Heart left ventricle (tissue), 16 donors: ENCODE data around the gene SLC6A18. TPM values are rescaled to one million over a fixed set of nuclear protein-coding genes. Genes with fewer than 3 reads are reported as not detected.

Experiments used
- ATAC-seq, 4 donors: fragments of 200-7000 bp; cut with Tn5 transposase; one replicate each; pipeline ENCODE4 v1.9.1; 2020 to 2022; ENCODE audit warnings: moderate library complexity in 4 of 4, mild to moderate bottlenecking in 3 of 4, moderate number of reproducible peaks in 1 of 4
- DNase-seq, 5 donors: peaks; one replicate each; pipeline ENCODE4 v3.0.0-alpha.2; 2020
- H3K27ac ChIP-seq, 12 donors: fragments of 200-600 bp; sonication (generic) in 4 of 12; one replicate each; pipeline versions ENCODE4 v1.5.0 to v1.8.0; 2016 to 2022; ENCODE audit warnings: mild to moderate bottlenecking in 2 of 12
- H3K27me3 ChIP-seq, 9 donors: fragments of 200-600 bp; sonication (generic) in 2 of 9; one replicate each; pipeline versions ENCODE4 v1.5.1 to v1.8.0; 2016 to 2022; ENCODE audit warnings: mild to moderate bottlenecking in 3 of 9
- H3K36me3 ChIP-seq, 9 donors: fragments of 200-600 bp; sonication (generic) in 2 of 9; one replicate each; pipeline versions ENCODE4 v1.5.0 to v1.8.0; 2018 to 2022; ENCODE audit warnings: mild to moderate bottlenecking in 2 of 9
- H3K4me1 ChIP-seq, 12 donors: fragments of 200-600 bp; sonication (generic) in 4 of 12; one replicate each; pipeline versions ENCODE4 v1.5.0 to v1.8.0; 2016 to 2022; ENCODE audit warnings: mild to moderate bottlenecking in 3 of 12
- H3K4me3 ChIP-seq, 12 donors: fragments of 200-600 bp; sonication (generic) in 4 of 12; one replicate each; pipeline versions ENCODE4 v1.5.0 to v1.8.0; 2017 to 2022; ENCODE audit warnings: mild to moderate bottlenecking in 9 of 12, moderate library complexity in 4 of 12
- H3K9me3 ChIP-seq, 12 donors: fragments of 200-600 bp; sonication (generic) in 4 of 12; one replicate each; pipeline versions ENCODE4 v1.5.0 to v1.8.0; 2016 to 2022; ENCODE audit warnings: mild to moderate bottlenecking in 1 of 12
- CTCF ChIP-seq, 12 donors: fragments of 200-600 bp; sonication (generic) in 4 of 12; IDR thresholded peaks; one replicate each; pipeline versions ENCODE4 v1.5.0 to v1.8.0; 2018 to 2022; ENCODE audit warnings: antibody characterized with exemption in 12 of 12, mild to moderate bottlenecking in 5 of 12
- POLR2A ChIP-seq, 2 donors: fragments of 450-650 bp; IDR thresholded peaks; one replicate each; pipeline ENCODE4 v1.6.1; 2017; ENCODE audit warnings: antibody characterized with exemption in 2 of 2, mild to moderate bottlenecking in 2 of 2, moderate library complexity in 2 of 2
- WGBS, 4 donors: extraction: QIAGEN DNeasy Blood & Tissue Kit in 2 of 4; methylation state at CpG; one replicate each; pipeline versions ENCODE4 v1.1.5 to v1.1.7; 2013 to 2018; 5-methylcytosine and 5-hydroxymethylcytosine counted together
- intact Hi-C, 10 donors: fragments of 100-400 bp; cut with DNase I; formaldehyde crosslinking; loops; one replicate each; pipeline versions ENCODE4 v1.11.1 to v1.14.2; 2022
- polyA plus RNA-seq, 2 donors: library from polyadenylated mRNA; stranded (reverse); fragments of 200-250 nt; gene quantifications; one replicate each; pipeline ENCODE4 v1.2.3, GENCODE V29; 2013
- total RNA-seq, 9 donors: library from RNA; depleted of rRNA in 2 of 9; stranded (reverse); fragments of >200 nt in 2 of 9; fragmentation: NEBNext Ultra II Directional in 3 of 9; extraction: Animal tissue kit (Norgen Biotek cat#: 25700) in 3 of 9; gene quantifications; one replicate each; pipeline versions ENCODE4 v1.1.0 to v1.2.4, GENCODE V29; 2016 to 2023
- donor health status: ischemic (EF 13 %, LVEDD 7.1; RV severe dilation, severe dysfunction).
- donor health status: healthy with polysubstance abuse.
- donor health status: DM: no; HTN: yes; CAD: no.
- donor health status: DM: no; HTN: no; CAD: no.
- donor health status: ischemic (EF 25% LVEDD 6.9; RV normal size, moderate dysfunction).
- donor health status: ischemic (EF 25% LVEDD 5.7; RV mildly dilated, moderate dysfunction).
- donor health status: healthy.
- donor health status: DM: yes; HTN: yes; CAD: no.
- donor health status: ischemic (EF 35%, LVEDD 5.7; RV mildly dilated, moderate dysfunction).
- donor health status: nonischemic (EF 11% LVEDD 7.7; RV severe dilation, severe dysfunction).
- donor health status: DM: yes; HTN: yes; CAD: no.
- donor health status: PGD.
- donor health status: ischemic (EF 29% LVEDD 5.4; RV normal size, mild dysfunction).
- donor health status: nonischemic (EF 23%, LVEDD 6.1; RV moderate dilation, normal function).

SLC6A18 gene
- total and polyA plus RNA-seq, 11 donors: not detected

- Histone ChIP-seq H3K27ac (no peak overlapping the region), H3K27me3 (no peaks in the 10 kb centered on the region), H3K36me3 (no peaks in the 10 kb centered on the region), H3K4me3 (no peak overlapping the region), H3K9me3 (peaks cover 0 to 9% (median 0%) of the 10 kb centered on the region in 12 donors), H3K4me1 (no peaks in the 10 kb centered on the region)
- ATAC-seq: peak in 1 of 4 donors; percentile 17
- TF ChIP-seq CTCF (IDR thresholded peaks at IDR 0.05) (no peak), POLR2A (IDR thresholded peaks at IDR 0.05) (no peak)
- peak in 2 of 5 donors; percentile 16 to 57 for DNase-seq
- 91 to 94% (median 93%) methylated on average over 39 to 42 of the region's 42 CpGs for WGBS, 4 donors
- intact Hi-C loops: no loop called here
Observed at GRCh38 chr5:1278656-1279442, 53.7 kb downstream of the SLC6A18 start.

GRCh38 chr5:1279443-1280151 is 54.4 kb downstream of the SLC6A18 start:
- ATAC-seq: no peak
- H3K27ac ChIP-seq: no peak overlapping the region

GRCh38 chr5:1280177-1281037 is 55.2 kb downstream of the SLC6A18 start:
- intact Hi-C loops: no loop called here
- no peaks in the 10 kb centered on the region for H3K4me1 ChIP-seq
- TF ChIP-seq POLR2A (IDR thresholded peaks at IDR 0.05): no peak
- H3K9me3 ChIP-seq: peaks cover 0 to 9% (median 0%) of the 10 kb centered on the region in 12 donors
- H3K27me3 ChIP-seq: no peaks in the 10 kb centered on the region
- ATAC-seq: no peak
- H3K27ac ChIP-seq: no peak overlapping the region
- peak in 2 of 5 donors; percentile 7 to 47 for DNase-seq
- H3K36me3 ChIP-seq: no peaks in the 10 kb centered on the region
- WGBS, 4 donors: 85 to 88% (median 88%) methylated on average over 21 to 32 of the region's 32 CpGs
- H3K4me3 ChIP-seq: no peak overlapping the region

More at GRCh38 chr5:1279443-1280151, 54.4 kb downstream of the SLC6A18 start:
- intact Hi-C loops: no loop called here
- Histone ChIP-seq H3K4me1 (no peaks in the 10 kb centered on the region), H3K27me3 (no peaks in the 10 kb centered on the region), H3K36me3 (no peaks in the 10 kb centered on the region), H3K9me3 (peaks cover 0 to 9% (median 0%) of the 10 kb centered on the region in 12 donors), H3K4me3 (no peak overlapping the region)
- 84 to 90% (median 89%) methylated on average over 26 to 34 of the region's 34 CpGs for WGBS, 4 donors
- TF ChIP-seq CTCF (IDR thresholded peaks at IDR 0.05) (no peak), POLR2A (IDR thresholded peaks at IDR 0.05) (no peak)
- DNase-seq: peak in 2 of 5 donors; percentile 16 to 40

GRCh38 chr5:1281038-1281882 is 56.1 kb downstream of the SLC6A18 start:
- H3K27ac ChIP-seq: no peak overlapping the region
- no peaks in the 10 kb centered on the region for H3K36me3 ChIP-seq
- peaks cover 0 to 9% (median 0%) of the 10 kb centered on the region in 12 donors for H3K9me3 ChIP-seq
- H3K27me3 ChIP-seq: no peaks in the 10 kb centered on the region
- H3K4me3 ChIP-seq: no peak overlapping the region
- peak in 2 of 5 donors; percentile 13 to 40 for DNase-seq
- no peaks in the 10 kb centered on the region for H3K4me1 ChIP-seq
- no peak for TF ChIP-seq POLR2A (IDR thresholded peaks at IDR 0.05)
- TF ChIP-seq CTCF (IDR thresholded peaks at IDR 0.05): no peak
- intact Hi-C loops: no loop called here
- WGBS, 4 donors: 72 to 82% (median 77%) methylated on average over 12 to 16 of the region's 16 CpGs
- ATAC-seq: no peak
